ENCODE results near the gene MARK2.

The MARK2 gene

DNA sequence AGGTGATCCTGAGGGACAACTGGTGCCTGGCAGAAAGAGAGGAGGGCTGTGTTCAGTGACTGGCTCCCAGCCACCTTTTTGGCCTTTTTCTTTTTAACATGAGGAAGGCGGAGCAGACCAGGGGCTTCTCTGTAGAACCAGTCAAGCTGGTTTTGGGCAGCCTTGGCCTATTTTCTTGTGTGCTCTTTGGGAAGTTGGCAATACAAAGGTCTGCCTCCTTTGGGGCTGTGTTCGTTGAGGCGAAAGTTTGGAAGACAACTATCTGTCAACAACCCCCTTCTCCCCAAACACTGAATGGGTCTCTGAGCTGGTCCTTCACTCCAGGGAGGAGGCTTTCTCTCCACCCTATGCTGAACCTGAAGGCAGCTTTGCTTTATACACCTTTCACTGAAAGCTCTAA is 8.5 kb downstream of the MARK2 start:
- H3K4me2 ChIP-seq (ENCODE audit: low read length), result peak overlapping the region; percentile 64
- no peaks in the 10 kb centered on the region for H3K9me3 ChIP-seq (ENCODE audit: control insufficient read depth, low read length)
- H3K36me3 ChIP-seq (ENCODE audit: control insufficient read depth, insufficient read depth, low read length), result no peaks in the 10 kb centered on the region
- H3K27ac ChIP-seq, result peak overlapping the region; percentile 84
- TF ChIP-seq, protein P1, sequence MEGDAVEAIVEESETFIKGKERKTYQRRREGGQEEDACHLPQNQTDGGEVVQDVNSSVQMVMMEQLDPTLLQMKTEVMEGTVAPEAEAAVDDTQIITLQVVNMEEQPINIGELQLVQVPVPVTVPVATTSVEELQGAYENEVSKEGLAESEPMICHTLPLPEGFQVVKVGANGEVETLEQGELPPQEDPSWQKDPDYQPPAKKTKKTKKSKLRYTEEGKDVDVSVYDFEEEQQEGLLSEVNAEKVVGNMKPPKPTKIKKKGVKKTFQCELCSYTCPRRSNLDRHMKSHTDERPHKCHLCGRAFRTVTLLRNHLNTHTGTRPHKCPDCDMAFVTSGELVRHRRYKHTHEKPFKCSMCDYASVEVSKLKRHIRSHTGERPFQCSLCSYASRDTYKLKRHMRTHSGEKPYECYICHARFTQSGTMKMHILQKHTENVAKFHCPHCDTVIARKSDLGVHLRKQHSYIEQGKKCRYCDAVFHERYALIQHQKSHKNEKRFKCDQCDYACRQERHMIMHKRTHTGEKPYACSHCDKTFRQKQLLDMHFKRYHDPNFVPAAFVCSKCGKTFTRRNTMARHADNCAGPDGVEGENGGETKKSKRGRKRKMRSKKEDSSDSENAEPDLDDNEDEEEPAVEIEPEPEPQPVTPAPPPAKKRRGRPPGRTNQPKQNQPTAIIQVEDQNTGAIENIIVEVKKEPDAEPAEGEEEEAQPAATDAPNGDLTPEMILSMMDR (IDR thresholded peaks at IDR 0.05), result no peak
- H3K9ac ChIP-seq, result no peak overlapping the region
- H3K27me3 ChIP-seq (ENCODE audit: control insufficient read depth, insufficient read depth, low read length), result no peaks in the 10 kb centered on the region
- peak overlapping the region; percentile 27 for H3K4me3 ChIP-seq (ENCODE audit: low read depth, low read length)
- H3K4me1 ChIP-seq, result peaks cover 15% of the 10 kb centered on the region
- H2AFZ ChIP-seq, result no peak overlapping the region
- peaks cover 18% of the 10 kb centered on the region for H3K79me2 ChIP-seq

DNA sequence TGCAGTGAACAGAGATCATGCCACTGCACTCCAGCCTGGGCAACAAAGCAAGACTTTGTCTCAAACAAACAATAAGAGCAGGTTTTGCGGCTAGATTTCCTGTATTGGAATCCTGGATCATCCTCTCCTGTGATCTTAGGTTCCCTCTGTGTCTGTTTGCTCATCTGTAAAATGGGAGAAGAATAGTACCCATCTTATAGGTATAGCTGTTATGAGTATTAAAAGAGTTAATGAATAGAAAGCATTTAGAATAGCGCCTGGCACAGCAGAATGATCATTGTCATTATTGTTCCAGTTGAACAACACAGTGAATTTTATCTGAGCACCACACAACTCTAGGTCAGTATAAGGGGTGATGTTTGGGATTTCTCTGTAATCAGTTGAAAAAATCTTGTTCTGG is 10.8 kb downstream of the MARK2 start:
- peaks cover 15% of the 10 kb centered on the region for H3K4me1 ChIP-seq
- no peaks in the 10 kb centered on the region for H3K9me3 ChIP-seq (ENCODE audit: control insufficient read depth, low read length)
- no peak overlapping the region for H3K9ac ChIP-seq
- H3K4me2 ChIP-seq (ENCODE audit: low read length), result no peak overlapping the region
- no peak overlapping the region for H2AFZ ChIP-seq
- TF ChIP-seq, protein P1 (IDR thresholded peaks at IDR 0.05), result no peak
- H3K4me3 ChIP-seq (ENCODE audit: low read depth, low read length), result no peak overlapping the region
- peaks cover 20% of the 10 kb centered on the region for H3K79me2 ChIP-seq
- no peak overlapping the region for H3K27ac ChIP-seq
- no peaks in the 10 kb centered on the region for H3K27me3 ChIP-seq (ENCODE audit: control insufficient read depth, insufficient read depth, low read length)
- H3K36me3 ChIP-seq (ENCODE audit: control insufficient read depth, insufficient read depth, low read length), result no peaks in the 10 kb centered on the region

DNA sequence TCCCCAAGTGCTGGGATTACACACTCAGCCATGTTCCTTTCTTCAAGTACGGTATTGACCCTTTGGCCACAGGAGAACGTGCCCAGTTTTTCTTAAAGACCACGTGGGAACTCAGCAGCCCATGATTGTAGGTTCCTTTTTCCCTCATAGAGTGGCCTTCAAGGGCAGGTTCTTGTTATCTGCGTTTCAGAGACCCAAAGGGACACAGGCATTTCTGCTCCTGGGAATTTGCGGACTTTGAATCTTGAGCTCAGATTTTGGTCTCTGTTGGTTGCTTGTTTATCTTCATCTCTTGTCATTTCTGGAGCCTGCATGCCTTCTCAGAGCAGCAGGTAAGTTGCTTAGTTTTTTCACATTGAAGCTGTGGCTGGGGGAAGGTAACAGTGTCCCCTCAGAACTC is 12.0 kb downstream of the MARK2 start:
- H3K9me3 ChIP-seq (ENCODE audit: control insufficient read depth, low read length), result no peaks in the 10 kb centered on the region
- no peaks in the 10 kb centered on the region for H3K27me3 ChIP-seq (ENCODE audit: control insufficient read depth, insufficient read depth, low read length)
- H2AFZ ChIP-seq, result no peak overlapping the region
- H3K9ac ChIP-seq, result no peak overlapping the region
- TF ChIP-seq, protein P1 (IDR thresholded peaks at IDR 0.05), result no peak
- H3K4me3 ChIP-seq (ENCODE audit: low read depth, low read length), result no peak overlapping the region
- H3K27ac ChIP-seq, result no peak overlapping the region
- H3K79me2 ChIP-seq, result peaks cover 20% of the 10 kb centered on the region
- H3K36me3 ChIP-seq (ENCODE audit: control insufficient read depth, insufficient read depth, low read length), result no peaks in the 10 kb centered on the region
- H3K4me1 ChIP-seq, result peaks cover 15% of the 10 kb centered on the region
- H3K4me2 ChIP-seq (ENCODE audit: low read length), result no peak overlapping the region

DNA sequence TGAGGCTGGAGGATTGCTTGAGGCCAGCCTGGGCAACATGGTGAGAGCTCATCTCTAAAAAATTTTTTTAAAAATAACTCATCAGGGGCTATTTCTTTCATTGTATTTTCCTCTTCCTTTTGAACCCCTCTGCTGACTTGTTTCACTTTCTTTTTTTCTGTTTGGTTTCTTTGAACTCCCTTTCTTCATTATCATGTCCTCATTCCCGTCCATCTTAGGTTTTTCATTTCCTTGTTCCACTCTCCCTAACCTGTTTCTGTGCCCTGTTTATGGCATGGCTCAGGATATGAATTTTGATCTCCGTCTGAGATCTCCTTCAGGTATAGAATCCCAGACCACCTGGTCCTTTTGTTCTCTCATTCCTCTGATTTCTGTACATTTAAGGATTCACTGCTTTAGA is 12.5 kb downstream of the MARK2 start:
- Histone ChIP-seq H3K4me3 (ENCODE audit: low read depth, low read length) (no peak overlapping the region), H3K9me3 (ENCODE audit: control insufficient read depth, low read length) (no peaks in the 10 kb centered on the region), H3K27me3 (ENCODE audit: control insufficient read depth, insufficient read depth, low read length) (no peaks in the 10 kb centered on the region), H3K4me2 (ENCODE audit: low read length) (peak overlapping the region; percentile 17), H3K79me2 (peaks cover 20% of the 10 kb centered on the region), H3K27ac (no peak overlapping the region), H3K36me3 (ENCODE audit: control insufficient read depth, insufficient read depth, low read length) (no peaks in the 10 kb centered on the region), H3K4me1 (peaks cover 15% of the 10 kb centered on the region), H3K9ac (no peak overlapping the region), H2AFZ (no peak overlapping the region)
- TF ChIP-seq, protein P1 (IDR thresholded peaks at IDR 0.05), result no peak

DNA sequence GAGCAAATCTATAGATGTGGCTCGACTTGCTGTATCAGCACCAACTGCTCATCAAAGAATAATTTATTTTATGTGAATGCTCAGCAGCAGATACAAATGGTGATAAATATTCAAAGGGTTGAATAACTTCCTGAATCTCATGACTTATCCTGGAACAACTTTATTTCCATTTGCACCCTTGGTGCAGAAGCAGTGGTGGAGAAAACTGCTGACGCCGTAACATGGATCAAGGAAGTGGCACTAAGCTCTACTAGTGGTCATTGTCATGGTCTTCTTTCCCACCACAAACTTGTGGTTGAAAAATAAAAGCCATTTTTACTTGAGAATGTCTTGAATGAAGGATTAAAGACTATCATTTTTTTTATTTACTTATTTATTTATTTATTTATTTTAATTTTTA is 14.6 kb downstream of the MARK2 start:
- H3K4me3 ChIP-seq (ENCODE audit: low read depth, low read length), result no peak overlapping the region
- no peaks in the 10 kb centered on the region for H3K9me3 ChIP-seq (ENCODE audit: control insufficient read depth, low read length)
- no peaks in the 10 kb centered on the region for H3K27me3 ChIP-seq (ENCODE audit: control insufficient read depth, insufficient read depth, low read length)
- no peak overlapping the region for H2AFZ ChIP-seq
- H3K79me2 ChIP-seq, result peaks cover 23% of the 10 kb centered on the region
- peaks cover 7% of the 10 kb centered on the region for H3K4me1 ChIP-seq
- H3K27ac ChIP-seq, result no peak overlapping the region
- no peak overlapping the region for H3K4me2 ChIP-seq (ENCODE audit: low read length)
- TF ChIP-seq, protein P1 (IDR thresholded peaks at IDR 0.05), result no peak
- H3K9ac ChIP-seq, result no peak overlapping the region
- no peaks in the 10 kb centered on the region for H3K36me3 ChIP-seq (ENCODE audit: control insufficient read depth, insufficient read depth, low read length)

Data from parathyroid adenoma (tissue), 2 donors.